HG03521 (cell line): Measurements from ENCODE around the gene ELAPOR1.
A peak's percentile ranks its signal among the peaks of the same experiment; 100 is the strongest.
"Not testable (repeated sequence)": the region's sequence is repeated elsewhere in the genome, so short reads cannot be mapped to it uniquely, and the experiment has no call there.

Source experiments
- ATAC-seq: cut with Tn5 transposase; IDR thresholded peaks from one replicate; pipeline ENCODE4 v1.9.1; 2021; ENCODE audit warnings: mild to moderate bottlenecking, moderate library complexity; ENCODE audit not compliant: unreplicated experiment

The ELAPOR1 gene

DNA sequence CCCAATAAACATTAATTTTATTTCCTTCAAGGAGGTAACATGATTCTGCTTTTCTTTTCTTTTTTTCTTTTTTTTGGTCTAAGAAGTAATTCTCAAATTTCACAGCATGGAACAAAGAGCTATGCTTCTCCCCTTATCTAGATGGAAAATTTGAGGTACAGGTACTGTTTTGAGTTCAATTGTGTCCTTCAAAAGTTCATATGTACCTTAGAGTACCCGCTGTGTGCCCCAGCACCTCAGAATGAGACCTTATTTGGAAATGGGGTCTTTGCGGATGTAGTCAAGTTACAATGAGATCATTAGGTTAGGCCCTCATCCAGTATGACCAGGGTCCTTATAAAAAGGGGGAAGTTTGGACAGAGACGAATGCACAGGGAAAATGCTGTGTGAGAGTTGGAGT, 22.0 kb downstream of the ELAPOR1 start:
- ATAC-seq, result no peak

DNA sequence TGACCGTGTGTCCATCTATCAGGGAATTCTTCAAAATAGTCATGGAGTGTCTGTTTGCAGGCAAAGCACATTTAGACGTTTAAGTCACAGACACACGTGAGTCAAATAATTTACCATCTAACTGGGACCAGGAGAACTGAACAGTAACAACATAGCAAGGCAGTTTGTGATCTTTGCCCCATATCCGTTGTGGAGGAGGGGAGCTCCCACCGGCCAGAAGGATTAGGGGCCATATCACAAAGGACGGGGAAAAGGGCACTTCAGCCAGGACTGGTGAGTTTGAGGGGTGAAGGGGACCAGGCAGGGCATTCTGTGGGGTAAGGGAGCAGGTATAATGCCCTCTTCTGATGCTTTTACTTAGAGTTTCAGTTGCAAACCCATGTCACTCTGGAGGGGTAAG, 22.9 kb downstream of the ELAPOR1 start:
- no peak for ATAC-seq

GRCh38 chr1:109137958-109138357, 24.0 kb downstream of the ELAPOR1 start:
- no peak for ATAC-seq

DNA sequence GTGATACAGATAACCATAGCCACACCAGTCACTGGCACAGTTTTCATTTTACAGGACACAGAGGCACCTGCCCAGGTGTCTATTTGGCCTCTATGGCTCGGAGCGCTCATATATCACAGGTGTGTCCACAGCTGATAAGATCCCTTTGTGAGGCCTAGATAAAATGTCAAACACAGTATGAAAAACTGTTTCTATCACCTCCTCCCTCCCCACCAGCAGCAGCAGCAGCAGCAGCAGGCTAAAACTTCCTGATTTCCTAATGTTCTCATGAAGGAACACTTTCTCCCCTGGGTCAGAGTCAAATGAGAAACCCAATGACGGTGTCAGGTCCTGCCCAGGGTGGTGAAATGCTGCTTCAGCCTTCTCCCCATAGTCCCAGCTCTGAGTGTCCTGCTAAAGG, 24.4 kb downstream of the ELAPOR1 start:
- no peak for ATAC-seq

- ATAC-seq, result no peak
Measured at GRCh38 chr1:109140392-109140791, 26.5 kb downstream of the ELAPOR1 start.

DNA sequence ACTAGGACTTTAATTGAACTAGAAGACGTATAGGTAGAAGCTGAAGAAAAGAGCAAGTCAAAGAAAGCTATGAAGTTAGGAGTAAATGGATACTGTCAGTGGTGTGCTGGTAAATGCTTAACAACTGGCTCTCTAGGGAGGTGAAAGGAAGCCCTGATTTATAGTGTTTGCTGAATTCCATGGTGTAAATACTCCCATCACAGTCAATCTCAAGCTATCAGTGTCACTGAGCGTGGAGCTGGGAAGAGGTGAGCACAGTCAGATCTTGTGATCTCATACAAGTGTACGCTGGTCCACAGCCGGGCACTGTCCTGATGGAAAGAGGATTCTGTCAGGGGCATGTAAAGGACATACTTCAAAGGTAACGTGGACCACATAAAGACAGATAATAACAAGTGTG, 28.3 kb downstream of the ELAPOR1 start:
- ATAC-seq, result no peak

DNA sequence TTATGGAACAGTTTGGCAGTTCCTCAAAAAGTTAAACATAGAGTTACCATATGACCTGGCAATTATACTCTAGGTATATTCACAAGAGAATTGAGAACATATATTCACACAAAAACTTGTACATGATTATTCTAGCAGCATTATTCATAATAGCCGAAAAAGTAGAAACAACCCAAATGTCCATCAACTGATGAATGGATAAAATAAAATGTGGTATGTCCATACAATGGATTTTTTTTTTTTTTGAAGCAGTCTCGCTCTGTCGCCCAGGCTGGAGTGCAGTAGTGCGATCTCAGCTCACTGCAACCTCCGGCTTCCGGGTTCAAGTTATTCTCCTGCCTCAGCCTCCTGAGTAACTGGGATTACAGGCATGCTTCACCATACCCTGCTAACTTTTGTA, 28.8 kb downstream of the ELAPOR1 start:
- ATAC-seq, result not testable (repeated sequence)

- ATAC-seq, result no peak
Measured at GRCh38 chr1:109148987-109149561, 35.2 kb downstream of the ELAPOR1 start.

GRCh38 chr1:109149874-109150601, 36.1 kb downstream of the ELAPOR1 start:
- ATAC-seq, result no peak

DNA sequence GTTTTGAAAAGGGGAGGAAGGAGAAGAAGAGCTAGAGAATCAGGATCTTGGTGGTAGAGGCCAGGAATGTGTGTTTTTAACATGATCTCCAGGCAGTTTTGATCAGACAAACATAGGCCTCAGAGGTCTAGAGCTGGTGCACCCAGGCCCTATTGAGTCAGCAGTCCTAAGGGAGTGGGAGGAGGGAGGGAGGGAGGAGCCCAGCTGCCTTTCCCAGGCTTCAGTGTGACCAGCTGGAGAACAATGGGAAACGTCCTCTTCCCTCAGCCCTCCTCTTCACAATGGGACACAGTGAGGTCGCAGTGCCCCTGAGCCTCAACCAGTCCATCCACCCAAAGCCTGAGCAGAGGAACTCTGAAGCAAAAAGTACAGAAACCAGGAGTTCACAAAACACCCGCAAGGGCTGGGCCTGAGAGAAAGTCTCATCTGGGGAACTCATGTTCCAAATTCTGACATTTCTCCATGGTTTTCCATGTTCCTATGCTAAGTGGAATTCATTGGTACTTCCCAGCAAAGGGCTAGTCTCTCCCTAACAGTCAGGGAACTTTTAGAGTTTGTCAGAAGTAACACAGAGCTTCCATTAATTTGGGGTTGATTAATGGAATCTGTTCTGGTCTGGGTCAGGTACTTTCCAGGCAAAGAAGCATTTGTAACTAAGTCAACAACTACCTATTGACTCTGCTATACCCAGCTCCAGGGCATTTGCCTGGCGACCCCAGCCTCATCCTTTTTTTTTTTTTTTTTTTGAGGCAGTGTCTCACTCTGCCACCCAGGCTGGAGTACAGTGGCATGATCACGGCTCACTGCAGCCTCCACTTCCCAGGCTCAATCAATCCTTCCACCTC, 37.5 kb downstream of the ELAPOR1 start:
- no peak for ATAC-seq

GRCh38 chr1:109152196-109152595, 38.3 kb downstream of the ELAPOR1 start:
- ATAC-seq, result no peak

DNA sequence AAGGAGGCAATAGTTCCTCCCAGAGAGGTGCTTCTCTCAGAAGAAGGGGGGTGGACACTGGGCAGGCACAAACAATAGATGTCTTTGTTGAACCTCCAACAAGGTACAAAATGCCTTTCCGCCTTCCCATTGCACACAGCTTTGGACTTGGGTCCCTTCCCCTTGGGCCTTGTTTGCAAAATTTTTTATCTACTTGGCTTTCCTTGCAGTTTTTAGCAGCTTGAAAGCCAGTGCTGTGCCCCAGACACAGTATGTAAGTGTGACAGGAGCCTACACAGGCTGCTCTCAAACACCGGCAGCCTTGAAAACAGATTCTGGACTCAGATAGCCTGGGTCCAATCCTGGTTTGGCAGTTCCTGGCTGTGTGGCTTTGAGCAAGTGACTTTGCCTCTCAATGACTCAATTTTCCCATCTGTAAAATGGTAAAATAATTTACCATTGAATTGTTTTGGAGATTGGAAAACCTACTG, 43.0 kb downstream of the ELAPOR1 start:
- ATAC-seq, result no peak

DNA sequence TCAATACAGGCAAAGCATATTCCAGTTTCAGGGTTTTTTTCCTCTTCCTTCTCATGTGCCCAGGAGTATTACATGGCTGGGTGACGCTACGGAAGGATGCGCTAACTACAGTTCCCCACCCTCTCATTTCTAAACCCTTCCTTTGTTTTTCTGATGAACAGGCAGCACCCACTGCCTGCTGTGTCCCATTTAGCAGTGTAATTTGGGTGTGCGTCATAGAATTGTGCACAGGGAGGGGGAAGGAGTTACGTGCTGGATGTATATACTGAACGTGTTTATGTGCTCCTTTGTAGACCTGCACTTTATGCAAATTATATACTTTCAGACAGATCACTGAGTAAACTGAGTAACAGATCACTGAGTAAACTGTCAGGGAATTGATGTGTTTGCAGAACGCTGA, 44.5 kb downstream of the ELAPOR1 start:
- ATAC-seq, result no peak

- no peak for ATAC-seq
Measured at GRCh38 chr1:109159326-109159725, 45.4 kb downstream of the ELAPOR1 start.

DNA sequence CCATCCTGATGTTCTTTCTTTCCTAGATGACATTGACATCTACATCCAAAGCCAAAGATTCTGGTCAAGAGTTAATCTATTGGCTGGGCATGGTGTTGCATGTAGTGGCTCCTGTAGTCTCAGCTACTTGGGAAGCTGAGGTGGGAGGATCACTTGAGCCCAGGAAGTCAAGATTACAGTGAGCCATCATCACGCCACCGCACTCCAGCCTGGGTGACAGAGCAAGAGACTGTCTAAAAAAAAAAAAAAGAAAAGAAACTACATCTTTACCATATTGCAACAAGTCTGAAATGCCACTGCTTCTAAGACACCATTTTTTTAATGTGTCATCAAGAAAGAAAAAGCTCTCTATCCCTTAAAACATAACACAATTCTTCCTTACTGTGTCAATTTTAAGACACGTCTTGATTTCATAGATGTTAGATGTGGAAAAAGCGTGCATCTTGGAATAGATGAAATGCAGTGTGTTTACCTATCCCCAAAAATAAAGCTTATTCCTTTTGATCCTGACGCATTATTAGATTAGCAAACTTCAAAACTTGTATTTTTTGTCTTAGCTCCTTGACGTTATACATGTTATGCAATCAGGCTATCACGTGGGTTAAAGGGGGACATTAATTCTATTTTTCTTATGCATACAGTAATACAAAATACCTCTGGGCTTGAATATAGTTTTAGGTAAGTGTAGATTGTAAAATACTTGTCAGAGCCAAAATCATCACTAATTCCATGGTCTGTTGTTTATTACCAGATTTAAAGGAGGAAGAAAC, 46.3 kb downstream of the ELAPOR1 start:
- no peak for ATAC-seq

- ATAC-seq, result peak; percentile 49
Measured at GRCh38 chr1:109161858-109162606, 48.1 kb downstream of the ELAPOR1 start.

DNA sequence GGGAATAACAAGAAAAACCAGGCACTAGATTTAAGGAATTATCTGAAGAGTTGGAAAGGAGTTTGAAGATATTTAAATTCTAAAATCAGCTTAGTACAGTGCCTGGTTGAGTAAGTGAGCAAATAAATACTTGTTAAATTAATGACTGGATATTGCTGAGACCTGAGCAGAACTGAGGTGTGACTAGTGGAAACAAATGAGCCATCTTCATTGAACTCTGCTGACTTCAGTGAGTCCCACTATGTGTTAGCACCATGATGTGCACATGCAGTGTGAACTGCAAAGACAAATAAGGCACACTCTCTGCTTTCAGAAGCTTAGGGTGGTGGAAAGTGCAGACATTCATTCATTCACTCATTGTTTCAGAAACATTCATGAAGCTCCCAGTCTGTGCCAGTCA, 48.7 kb downstream of the ELAPOR1 start:
- no peak for ATAC-seq

GRCh38 chr1:109163551-109163950, 49.6 kb downstream of the ELAPOR1 start:
- no peak for ATAC-seq
